Activated T-helper 1 cell treated with anti-CD3 and anti-CD28 coated beads, Interleukin-12 subunit alpha, Interleukin-12 subunit beta, Interleukin-2, Interleukin-4 antibody, amounts not matched to agents 30 ng/mL and 10 ng/mL and 1 ng/mL, durations not matched to agents 14 hours and 24 hours and 36 hours (primary cell): ENCODE results near the gene AGO4. TPM values are rescaled to one million over a fixed set of nuclear protein-coding genes. Genes with fewer than 3 reads are reported as not detected.
"Not testable (repeated sequence)": the region's sequence is repeated elsewhere in the genome, so short reads cannot be mapped to it uniquely, and the experiment has no call there.

Experiments
- DNase-seq: peaks from one replicate; pipeline ENCODE4 v3.0.0; 2021; ENCODE audit warnings: low spot score
- H3K27ac Mint-ChIP-seq: one replicate; pipeline ENCODE4 v1.8.0; 2021; ENCODE audit warnings: mild to moderate bottlenecking, mixed read lengths
- H3K27me3 Mint-ChIP-seq: one replicate; pipeline ENCODE4 v1.8.0; 2022; ENCODE audit warnings: mild to moderate bottlenecking, moderate library complexity, mixed read lengths; ENCODE audit not compliant: insufficient read depth
- H3K36me3 Mint-ChIP-seq: one replicate; pipeline ENCODE4 v1.8.0; 2021; ENCODE audit warnings: low read depth, mixed read lengths
- H3K4me1 Mint-ChIP-seq: one replicate; pipeline ENCODE4 v1.8.0; 2021; ENCODE audit warnings: low read depth, mixed read lengths
- H3K4me3 Mint-ChIP-seq: one replicate; pipeline ENCODE4 v1.8.0; 2021; ENCODE audit warnings: mild to moderate bottlenecking, moderate library complexity, mixed read lengths
- H3K9me3 Mint-ChIP-seq: one replicate; pipeline ENCODE4 v1.8.0; 2021; ENCODE audit warnings: mixed read lengths
- intact Hi-C: fragments of 100-400 bp; cut with micrococcal nuclease; formaldehyde crosslinking; loops from one replicate; pipeline ENCODE4 v1.15.1; 2024
- total RNA-seq: library from RNA; stranded (reverse); gene quantifications from 2 replicates; pipeline ENCODE4 v1.2.3, GENCODE V29; 2022

AGO4 gene
- total RNA-seq, 1 donor from 2014 or later: 8.0 TPM

DNA sequence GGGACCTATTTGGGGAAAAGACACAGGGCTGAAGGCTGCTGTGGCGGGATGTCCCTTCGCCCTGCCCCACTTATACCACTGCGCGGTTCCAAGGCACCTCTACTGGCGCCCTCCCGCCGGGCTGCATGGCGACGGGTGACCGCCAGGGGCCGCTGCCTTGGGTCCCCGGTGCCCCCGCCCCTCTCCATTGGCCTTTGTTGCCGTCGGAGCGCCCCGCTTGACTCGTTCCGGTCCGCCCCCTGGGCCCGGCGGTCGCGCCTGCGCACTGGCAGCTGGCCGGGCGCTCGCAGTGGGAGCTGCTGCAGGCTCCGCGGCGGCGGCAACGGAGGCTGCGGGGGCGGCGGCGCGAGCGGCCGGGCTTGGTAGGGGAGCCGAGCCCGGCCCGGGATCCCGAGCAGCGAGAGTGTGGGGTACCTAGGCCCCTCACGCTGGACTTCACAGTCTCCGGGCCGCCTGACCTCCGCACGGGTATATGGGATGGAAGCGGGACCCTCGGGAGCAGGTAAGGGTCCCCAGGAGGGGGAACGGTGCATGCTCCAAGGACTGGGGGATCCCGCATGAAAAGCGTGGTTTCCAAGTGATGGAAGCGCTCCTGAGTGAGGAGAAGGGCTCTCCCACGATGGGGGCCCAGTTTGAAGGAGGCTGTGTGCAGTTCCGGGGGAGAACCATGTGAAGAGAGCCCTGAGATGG, 75.3 kb downstream of the AGO4 start, which contains the start of gene AGO1:
Gene AGO1, plus strand, starts transcription at position 265 of the 690 bp plus-strand sequence. Its CDS starts 213 bp downstream, at position 478.
- no peaks in the 10 kb centered on the region for H3K9me3 Mint-ChIP-seq
- H3K4me3 Mint-ChIP-seq: peak within 1 kb of the TSS; percentile 95
- H3K27me3 Mint-ChIP-seq: peaks cover 6% of the 10 kb centered on the region
- H3K36me3 Mint-ChIP-seq: no peaks in the 10 kb centered on the region
- H3K4me1 Mint-ChIP-seq: peaks cover 48% of the 10 kb centered on the region
- peak within 1 kb of the TSS; percentile 64 for H3K27ac Mint-ChIP-seq
- intact Hi-C loops: loop anchor here (1.0 to 5.0 kb wide), 7 partner anchors 48 to 1714 kb away; partner anchors contain the start of genes AGO3, GNL2, THRAP3 and TRAPPC3
- DNase-seq: peak; percentile 97

GRCh38 chr1:35883635-35884101, 75.9 kb downstream of the AGO4 start:
- peak; percentile 26 for DNase-seq
- Mint-ChIP-seq H3K4me3 (peak overlapping the region; percentile 95), H3K27me3 (peaks cover 6% of the 10 kb centered on the region), H3K9me3 (no peaks in the 10 kb centered on the region), H3K4me1 (peaks cover 48% of the 10 kb centered on the region), H3K27ac (peak overlapping the region; percentile 64), H3K36me3 (peaks cover 4% of the 10 kb centered on the region)
- intact Hi-C loops: loop anchor here (1.0 to 5.0 kb wide), 7 partner anchors 48 to 1714 kb away; partner anchors contain the start of genes AGO3, GNL2, THRAP3 and TRAPPC3

- H3K9me3 Mint-ChIP-seq: no peaks in the 10 kb centered on the region
- peaks cover 48% of the 10 kb centered on the region for H3K4me1 Mint-ChIP-seq
- no peak for DNase-seq
- H3K27me3 Mint-ChIP-seq: peaks cover 3% of the 10 kb centered on the region
- H3K27ac Mint-ChIP-seq: no peak overlapping the region
- peaks cover 7% of the 10 kb centered on the region for H3K36me3 Mint-ChIP-seq
- H3K4me3 Mint-ChIP-seq: peak overlapping the region; percentile 56
- intact Hi-C loops: loop anchor here (5.0 kb wide), 3 partner anchors 262 to 1712 kb away; partner anchors contain the start of genes GNL2 and TRAPPC3
Observed at GRCh38 chr1:35884934-35885333, 77.1 kb downstream of the AGO4 start.

- H3K27me3 Mint-ChIP-seq: peaks cover 3% of the 10 kb centered on the region
- H3K9me3 Mint-ChIP-seq: no peaks in the 10 kb centered on the region
- no peak overlapping the region for H3K4me3 Mint-ChIP-seq
- DNase-seq: no peak
- peaks cover 48% of the 10 kb centered on the region for H3K4me1 Mint-ChIP-seq
- intact Hi-C loops: no loop called here
- H3K36me3 Mint-ChIP-seq: peaks cover 11% of the 10 kb centered on the region
- no peak overlapping the region for H3K27ac Mint-ChIP-seq
Observed at GRCh38 chr1:35885961-35886558, 78.2 kb downstream of the AGO4 start.

- Mint-ChIP-seq H3K4me1 (peaks cover 46% of the 10 kb centered on the region), H3K9me3 (no peaks in the 10 kb centered on the region), H3K27me3 (peaks cover under 1% of the 10 kb centered on the region), H3K36me3 (peaks cover 13% of the 10 kb centered on the region), H3K27ac (peak overlapping the region; percentile 30), H3K4me3 (no peak overlapping the region)
- intact Hi-C loops: no loop called here
- no peak for DNase-seq
Observed at GRCh38 chr1:35886577-35887431, 79.0 kb downstream of the AGO4 start.

DNA sequence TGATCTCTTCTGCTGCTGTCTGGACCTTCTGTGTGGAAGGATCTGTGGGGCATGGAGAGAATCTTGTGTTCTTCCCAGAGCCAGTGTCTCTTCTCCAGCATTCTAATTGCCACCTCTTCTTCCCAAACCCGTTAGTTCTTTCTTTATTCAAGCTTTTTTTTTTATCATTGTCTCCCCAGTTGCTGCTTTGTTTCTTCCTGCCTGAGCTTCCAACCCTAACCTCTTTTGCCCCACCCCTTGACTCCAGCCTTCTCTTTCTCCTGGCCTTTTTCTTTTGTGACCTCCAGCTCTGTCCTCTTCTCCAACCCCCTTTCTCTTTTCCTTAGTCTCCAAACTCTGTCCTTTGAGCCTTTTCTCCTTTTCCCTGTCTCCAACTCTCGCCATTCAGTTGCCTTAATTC, 79.7 kb downstream of the AGO4 start:
- Mint-ChIP-seq H3K4me1 (peaks cover 39% of the 10 kb centered on the region), H3K36me3 (peaks cover 13% of the 10 kb centered on the region), H3K9me3 (no peaks in the 10 kb centered on the region), H3K27me3 (no peaks in the 10 kb centered on the region), H3K4me3 (no peak overlapping the region), H3K27ac (no peak overlapping the region)
- DNase-seq: no peak
- intact Hi-C loops: no loop called here

GRCh38 chr1:35888255-35888654, 80.4 kb downstream of the AGO4 start:
- intact Hi-C loops: no loop called here
- H3K9me3 Mint-ChIP-seq: no peaks in the 10 kb centered on the region
- H3K4me1 Mint-ChIP-seq: peaks cover 35% of the 10 kb centered on the region
- H3K27ac Mint-ChIP-seq: no peak overlapping the region
- peaks cover 13% of the 10 kb centered on the region for H3K36me3 Mint-ChIP-seq
- DNase-seq: no peak
- no peak overlapping the region for H3K4me3 Mint-ChIP-seq
- no peaks in the 10 kb centered on the region for H3K27me3 Mint-ChIP-seq

GRCh38 chr1:35888981-35889380, 81.2 kb downstream of the AGO4 start:
- intact Hi-C loops, H3K9me3 Mint-ChIP-seq, H3K27me3 Mint-ChIP-seq, H3K4me3 Mint-ChIP-seq, H3K27ac Mint-ChIP-seq, DNase-seq: not testable (repeated sequence)
- H3K4me1 Mint-ChIP-seq: peaks cover 35% of the 10 kb centered on the region
- H3K36me3 Mint-ChIP-seq: peaks cover 15% of the 10 kb centered on the region

DNA sequence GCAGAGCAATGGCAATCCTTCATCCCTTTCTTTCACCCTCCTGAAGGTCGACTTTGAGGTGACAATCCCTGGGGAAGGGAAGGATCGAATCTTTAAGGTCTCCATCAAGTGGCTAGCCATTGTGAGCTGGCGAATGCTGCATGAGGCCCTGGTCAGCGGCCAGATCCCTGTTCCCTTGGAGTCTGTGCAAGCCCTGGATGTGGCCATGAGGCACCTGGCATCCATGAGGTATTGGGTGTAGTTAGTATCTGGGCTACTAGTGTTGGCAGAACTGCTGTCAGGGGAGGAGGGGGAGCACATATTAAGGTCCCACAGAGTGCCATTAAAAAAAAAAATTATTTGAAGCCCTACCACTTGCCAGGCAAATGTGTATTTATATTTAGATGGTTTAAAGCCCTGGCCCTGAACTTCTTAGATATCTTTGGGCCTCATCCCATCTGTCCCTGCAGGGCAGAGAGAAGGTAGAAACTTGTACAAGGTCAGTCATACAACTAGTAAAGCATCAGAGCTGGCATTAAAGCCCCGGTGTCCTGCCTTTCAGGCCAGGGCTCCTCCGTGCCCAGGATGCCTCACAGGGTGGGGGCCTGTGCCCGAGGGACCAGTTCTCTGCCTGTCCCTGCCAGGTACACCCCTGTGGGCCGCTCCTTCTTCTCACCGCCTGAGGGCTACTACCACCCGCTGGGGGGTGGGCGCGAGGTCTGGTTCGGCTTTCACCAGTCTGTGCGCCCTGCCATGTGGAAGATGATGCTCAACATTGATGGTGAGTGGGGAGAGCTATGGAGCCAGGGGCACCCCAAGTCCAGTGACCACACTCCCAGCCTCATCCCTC, 85.4 kb downstream of the AGO4 start:
- intact Hi-C loops: no loop called here
- H3K9me3 Mint-ChIP-seq: no peaks in the 10 kb centered on the region
- H3K27ac Mint-ChIP-seq: no peak overlapping the region
- DNase-seq: no peak
- H3K27me3 Mint-ChIP-seq: no peaks in the 10 kb centered on the region
- H3K4me1 Mint-ChIP-seq: no peaks in the 10 kb centered on the region
- H3K4me3 Mint-ChIP-seq: no peak overlapping the region
- peaks cover 27% of the 10 kb centered on the region for H3K36me3 Mint-ChIP-seq

DNA sequence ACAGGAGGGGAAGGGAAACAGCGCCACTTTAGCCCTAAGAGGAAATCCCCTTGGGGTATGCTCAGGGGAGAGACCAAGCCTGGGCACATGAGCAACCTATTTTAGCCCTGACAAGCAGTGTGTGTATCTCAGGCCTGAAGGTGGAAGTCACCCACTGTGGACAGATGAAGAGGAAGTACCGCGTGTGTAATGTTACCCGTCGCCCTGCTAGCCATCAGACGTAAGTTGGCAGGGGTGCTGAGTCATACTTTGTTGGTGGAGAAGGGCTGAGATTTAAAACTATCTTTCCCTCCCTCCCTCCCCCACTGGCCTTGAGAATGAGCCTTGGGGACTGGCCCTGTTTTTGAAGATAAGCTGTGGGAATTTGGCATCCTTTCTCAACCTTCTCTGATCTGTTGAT, 86.4 kb downstream of the AGO4 start:
- DNase-seq: no peak
- no peak overlapping the region for H3K27ac Mint-ChIP-seq
- H3K36me3 Mint-ChIP-seq: peaks cover 26% of the 10 kb centered on the region
- H3K9me3 Mint-ChIP-seq: no peaks in the 10 kb centered on the region
- no peaks in the 10 kb centered on the region for H3K27me3 Mint-ChIP-seq
- no peaks in the 10 kb centered on the region for H3K4me1 Mint-ChIP-seq
- no peak overlapping the region for H3K4me3 Mint-ChIP-seq
- intact Hi-C loops: no loop called here

- Mint-ChIP-seq H3K4me1 (no peaks in the 10 kb centered on the region), H3K27ac (no peak overlapping the region), H3K4me3 (no peak overlapping the region), H3K27me3 (no peaks in the 10 kb centered on the region), H3K36me3 (peaks cover 26% of the 10 kb centered on the region), H3K9me3 (no peaks in the 10 kb centered on the region)
- intact Hi-C loops: no loop called here
- DNase-seq: no peak
Observed at GRCh38 chr1:35894656-35895055, 86.8 kb downstream of the AGO4 start.

DNA sequence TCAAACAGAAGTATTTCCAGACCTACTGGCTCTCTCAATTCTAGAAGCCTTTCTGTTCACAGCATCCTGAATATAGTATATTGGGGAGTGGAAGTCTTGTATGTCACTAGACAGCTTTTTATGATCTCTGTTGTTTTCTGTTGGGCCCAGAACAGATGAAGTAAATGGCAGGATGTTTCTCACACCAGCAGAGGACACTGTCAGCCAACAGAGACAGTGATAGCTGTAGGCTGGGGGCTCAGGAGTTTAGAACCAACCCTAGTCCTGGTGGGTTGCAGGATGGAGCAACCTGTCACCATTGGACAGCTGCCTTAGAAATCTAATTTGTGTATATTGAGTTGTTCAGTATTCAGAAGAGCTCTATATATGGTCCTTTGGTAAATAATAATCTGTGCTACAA, 92.1 kb downstream of the AGO4 start:
- Mint-ChIP-seq H3K36me3 (peaks cover 22% of the 10 kb centered on the region), H3K27ac (no peak overlapping the region), H3K4me1 (no peaks in the 10 kb centered on the region), H3K4me3 (no peak overlapping the region), H3K9me3 (no peaks in the 10 kb centered on the region), H3K27me3 (no peaks in the 10 kb centered on the region)
- DNase-seq: no peak
- intact Hi-C loops: no loop called here
